SK-N-MC (cell line): ENCODE data around the gene AMBRA1.
A peak's percentile ranks its signal among the peaks of the same experiment; 100 is the strongest.

Experiments
- DNase-seq: peaks from one replicate; pipeline ENCODE4 v3.0.0-alpha.2; 2011; ENCODE audit warnings: low read depth, low spot score
- H3K27ac ChIP-seq: fragments of 200-600 bp; sonication (generic); 2 replicates; pipeline ENCODE4 v1.5.1; 2016; ENCODE audit warnings: mixed run types
- H3K36me3 ChIP-seq: fragments of 200-600 bp; sonication (generic); 2 replicates; pipeline ENCODE4 v1.6.1; 2017; ENCODE audit warnings: antibody characterized with exemption, low read length, mixed read lengths; ENCODE audit not compliant: insufficient read depth
- H3K4me3 ChIP-seq: fragments of 200-600 bp; sonication (generic); 2 replicates; pipeline ENCODE4 v1.5.1; 2016
- H3K9ac ChIP-seq: fragments of 200-600 bp; sonication (generic); 2 replicates; pipeline ENCODE4 v1.8.0; 2017; ENCODE audit warnings: mixed run types, mixed read lengths; ENCODE audit not compliant: insufficient read length
- H3K9me3 ChIP-seq: fragments of 200-600 bp; sonication (generic); 2 replicates; pipeline ENCODE4 v1.6.1; 2017; ENCODE audit warnings: low read depth, mild to moderate bottlenecking, antibody characterized with exemption, low read length, moderate library complexity, mixed read lengths
- EZH2 ChIP-seq: fragments of 200-600 bp; sonication (generic); IDR thresholded peaks from one replicate; pipeline ENCODE4 v1.6.1; 2017; ENCODE audit warnings: antibody characterized with exemption
- FOXP2 ChIP-seq: optimal IDR thresholded peaks from 2 replicates; pipeline ENCODE3; 2011; ENCODE audit warnings: mild to moderate bottlenecking, moderate library complexity; ENCODE audit not compliant: insufficient read depth; ENCODE audit errors: extremely low read length, control extremely low read depth
- POLR2AphosphoS5 ChIP-seq: IDR thresholded peaks from 2 replicates; pipeline ENCODE4 v1.6.1; 2012; ENCODE audit warnings: mild to moderate bottlenecking, low read depth, low read length, borderline replicate concordance

The AMBRA1 gene

DNA sequence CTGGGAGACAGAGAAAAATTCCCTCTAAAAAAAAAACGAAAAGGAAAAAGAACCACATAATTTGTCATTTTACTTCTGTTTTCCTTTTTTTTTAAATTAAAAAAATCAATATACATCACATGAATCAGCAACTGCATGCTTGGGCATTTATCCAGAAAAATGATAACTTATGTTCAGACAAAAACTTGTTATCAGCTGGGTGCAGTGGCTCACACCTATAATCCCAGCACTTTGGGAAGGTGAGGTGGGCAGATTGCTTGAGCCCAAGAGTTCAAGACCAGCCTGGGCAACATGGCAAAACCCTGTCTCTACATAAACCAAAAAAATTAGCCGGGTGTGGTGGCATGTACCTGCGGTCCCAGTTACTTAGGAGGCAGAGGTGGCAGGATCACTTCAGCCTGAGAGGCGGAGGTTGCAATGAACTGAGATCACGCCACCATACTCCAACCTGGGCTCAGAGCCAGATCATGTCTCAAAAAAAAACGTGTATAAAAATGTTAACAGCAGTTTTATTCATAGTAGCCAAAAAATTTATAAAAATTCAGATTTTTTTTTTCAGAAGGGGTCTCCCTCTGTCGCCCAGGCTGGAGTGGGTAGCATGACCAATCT lies 28.5 kb downstream of the AMBRA1 start:
- Histone ChIP-seq H3K27ac (no peak overlapping the region), H3K4me3 (no peak overlapping the region), H3K36me3 (no peaks in the 10 kb centered on the region), H3K9ac (no peak overlapping the region), H3K9me3 (no peaks in the 10 kb centered on the region)
- no peak for DNase-seq
- TF ChIP-seq FOXP2 (no peak), POLR2AphosphoS5 (no peak)

DNA sequence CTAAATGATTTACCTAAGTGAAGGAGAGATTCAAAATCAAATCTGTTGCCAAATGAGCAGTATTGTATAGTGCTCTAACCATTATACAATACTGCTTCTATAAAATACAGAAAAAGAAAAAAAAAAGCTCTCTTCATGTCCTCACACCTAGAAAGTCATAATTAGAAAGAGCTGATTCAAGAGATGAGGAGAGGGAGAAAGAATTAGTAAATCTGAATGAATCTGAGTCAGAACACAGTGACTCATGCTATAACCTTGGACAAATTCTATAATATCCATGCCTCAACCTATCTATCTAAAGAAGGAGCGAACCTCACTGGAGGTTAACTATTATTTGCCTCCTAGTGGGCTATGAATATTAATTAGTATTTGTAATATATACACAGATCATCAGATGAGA lies 29.4 kb downstream of the AMBRA1 start:
- no peak for TF ChIP-seq FOXP2
- no peak for TF ChIP-seq POLR2AphosphoS5
- TF ChIP-seq EZH2: no peak
- H3K36me3 ChIP-seq: no peaks in the 10 kb centered on the region
- no peak for DNase-seq
- no peak overlapping the region for H3K27ac ChIP-seq
- no peak overlapping the region for H3K4me3 ChIP-seq
- no peaks in the 10 kb centered on the region for H3K9me3 ChIP-seq
- H3K9ac ChIP-seq: no peak overlapping the region

DNA sequence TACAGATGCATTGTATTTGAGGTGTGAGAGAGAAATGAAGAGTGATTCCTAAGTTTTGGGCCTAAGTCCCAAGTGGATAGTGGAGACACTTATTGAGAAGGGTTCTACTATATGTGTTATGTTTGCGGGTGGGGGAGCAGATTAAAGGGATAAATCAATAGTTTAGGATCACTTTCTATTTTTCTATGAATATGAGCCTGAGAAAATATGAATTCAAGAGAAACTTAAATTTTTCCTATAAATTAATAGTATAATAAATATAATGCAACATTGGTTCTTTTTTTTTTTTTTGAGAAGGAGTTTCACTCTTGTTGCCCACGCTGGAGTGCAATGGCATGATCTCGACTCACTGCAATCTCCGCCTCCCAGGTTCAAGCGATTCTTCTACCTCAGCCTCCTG lies 31.3 kb downstream of the AMBRA1 start:
- no peak for TF ChIP-seq FOXP2
- no peak for TF ChIP-seq EZH2
- TF ChIP-seq POLR2AphosphoS5: no peak
- no peak overlapping the region for H3K4me3 ChIP-seq
- H3K27ac ChIP-seq: no peak overlapping the region
- H3K9ac ChIP-seq: no peak overlapping the region
- no peak for DNase-seq
- H3K36me3 ChIP-seq: no peaks in the 10 kb centered on the region
- no peaks in the 10 kb centered on the region for H3K9me3 ChIP-seq

DNA sequence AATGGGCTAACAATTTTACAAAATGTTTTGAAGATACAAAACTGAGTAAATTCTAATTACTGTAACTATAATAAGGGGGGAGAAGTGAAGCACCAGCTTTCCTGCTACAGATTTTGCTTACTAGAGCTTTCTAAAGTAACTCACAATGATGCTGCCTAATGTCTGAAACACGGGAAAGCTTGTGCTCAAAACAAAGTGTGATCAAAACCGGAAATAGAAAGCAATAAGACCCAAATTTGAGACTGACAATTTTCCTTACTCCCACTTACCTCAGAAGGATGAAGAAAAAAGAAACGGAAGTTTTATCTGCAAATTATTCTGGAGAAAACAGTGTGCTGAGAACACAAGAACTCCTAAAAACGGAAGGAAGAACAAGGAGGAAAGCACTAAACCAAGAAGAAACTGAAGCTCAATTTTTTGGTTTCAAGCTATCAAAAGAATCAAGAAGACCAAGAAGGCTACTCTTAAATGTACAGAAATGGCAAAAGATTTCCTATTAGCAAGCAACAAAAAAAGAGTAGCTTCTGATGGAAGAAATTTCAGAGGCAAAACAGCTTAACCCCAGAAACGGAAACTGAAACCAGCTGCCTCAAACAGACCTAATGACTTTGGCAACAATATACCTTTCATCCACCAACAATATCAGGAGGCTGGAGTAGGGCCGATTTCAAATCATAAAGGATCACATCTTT lies 33.4 kb downstream of the AMBRA1 start:
- peak overlapping the region; percentile 32 for H3K9ac ChIP-seq
- no peaks in the 10 kb centered on the region for H3K36me3 ChIP-seq
- no peak for TF ChIP-seq FOXP2
- TF ChIP-seq POLR2AphosphoS5: no peak
- TF ChIP-seq EZH2: no peak
- peak overlapping the region; percentile 58 for H3K4me3 ChIP-seq
- H3K9me3 ChIP-seq: no peaks in the 10 kb centered on the region
- no peak for DNase-seq
- H3K27ac ChIP-seq: peak overlapping the region; percentile 68

DNA sequence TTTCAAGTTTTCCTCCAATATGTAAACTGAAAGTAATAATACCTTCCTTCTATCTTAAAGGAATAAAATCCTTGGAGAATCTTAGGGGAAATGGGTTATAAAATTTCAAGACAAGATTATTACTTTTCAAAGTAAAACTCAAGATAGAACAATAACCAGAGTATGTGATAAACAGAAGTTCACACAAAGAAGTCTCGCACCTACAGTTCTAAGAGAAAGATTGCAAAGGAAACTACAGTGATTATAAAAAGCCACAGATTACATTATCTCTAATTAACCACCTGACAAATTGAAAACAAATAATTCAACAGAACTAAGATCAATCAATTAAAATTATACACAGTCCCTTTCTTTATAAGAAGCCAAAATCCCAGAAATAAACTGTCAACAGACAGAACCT lies 34.0 kb downstream of the AMBRA1 start:
- H3K9me3 ChIP-seq: no peaks in the 10 kb centered on the region
- TF ChIP-seq POLR2AphosphoS5: no peak
- TF ChIP-seq EZH2: no peak
- TF ChIP-seq FOXP2: no peak
- peak overlapping the region; percentile 32 for H3K9ac ChIP-seq
- H3K36me3 ChIP-seq: no peaks in the 10 kb centered on the region
- peak overlapping the region; percentile 58 for H3K4me3 ChIP-seq
- 0 out of 2 replicates have a peak overlapping the region, but pooled peaks have one; percentile 68 for H3K27ac ChIP-seq
- DNase-seq: no peak

DNA sequence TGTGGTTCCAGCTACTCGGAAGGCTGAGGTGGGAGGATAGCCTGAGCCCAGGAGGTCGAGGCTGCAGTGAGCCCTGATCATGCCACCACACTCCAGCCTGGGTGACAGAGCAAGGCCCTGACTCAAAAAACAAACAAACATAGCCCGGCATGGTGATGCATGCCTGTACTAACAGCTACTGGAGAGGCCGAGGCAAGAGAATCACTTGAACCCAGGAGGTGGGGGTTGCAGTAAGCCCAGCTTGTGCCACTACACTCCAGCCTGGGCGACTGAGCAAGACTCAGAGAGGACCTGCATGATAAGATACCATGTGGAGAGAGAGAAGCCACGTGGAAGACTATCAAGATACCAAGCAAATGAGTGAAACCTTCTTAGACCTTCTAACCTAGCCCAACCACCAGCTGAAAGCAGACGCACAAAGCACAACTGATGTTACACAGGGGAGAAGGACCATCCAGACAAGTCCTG lies 36.1 kb downstream of the AMBRA1 start:
- DNase-seq: no peak
- Histone ChIP-seq H3K9ac (no peak overlapping the region), H3K9me3 (no peaks in the 10 kb centered on the region), H3K4me3 (no peak overlapping the region), H3K36me3 (no peaks in the 10 kb centered on the region), H3K27ac (no peak overlapping the region)
- TF ChIP-seq EZH2 (no peak), POLR2AphosphoS5 (no peak), FOXP2 (no peak)

DNA sequence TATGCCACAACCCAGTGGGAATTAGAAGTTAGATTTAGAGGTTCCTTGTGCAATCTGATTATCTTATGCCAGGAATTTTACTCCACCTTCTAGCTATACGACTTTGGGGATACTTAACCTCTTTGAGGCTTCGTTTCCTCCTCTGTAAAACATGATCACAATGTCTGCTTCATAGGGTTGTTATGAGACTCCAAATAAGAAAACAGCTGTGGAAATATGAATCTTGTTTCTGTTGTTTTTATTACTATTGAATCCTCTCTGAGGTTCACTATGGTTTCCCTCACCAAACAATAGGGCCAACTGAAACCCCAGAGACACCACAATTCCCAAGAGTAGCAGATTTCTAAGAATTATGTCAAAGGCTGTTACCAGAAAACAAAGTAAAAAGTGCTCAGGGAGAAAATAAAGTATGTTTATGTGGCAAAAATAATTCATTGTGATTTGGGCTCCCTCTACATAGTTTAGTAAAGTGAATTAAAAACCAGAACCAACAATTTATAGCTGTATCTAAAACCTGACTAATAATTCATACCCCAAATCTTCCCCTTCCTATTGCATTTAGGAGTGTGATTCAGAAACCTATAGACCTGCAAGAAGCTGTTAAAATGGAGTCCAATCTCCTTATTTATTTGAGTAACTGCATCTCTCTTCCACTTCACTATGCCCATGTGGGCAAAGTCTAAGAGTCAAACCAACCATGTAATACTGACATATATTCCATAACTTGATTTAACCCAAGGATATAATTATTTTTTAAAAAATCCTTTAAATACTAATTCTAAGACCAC lies 38.4 kb downstream of the AMBRA1 start:
- 0 out of 2 replicates have a peak overlapping the region, but pooled peaks have one; percentile 2 for H3K27ac ChIP-seq
- H3K9ac ChIP-seq: no peak overlapping the region
- no peak overlapping the region for H3K4me3 ChIP-seq
- no peaks in the 10 kb centered on the region for H3K36me3 ChIP-seq
- DNase-seq: no peak
- H3K9me3 ChIP-seq: no peaks in the 10 kb centered on the region
- no peak for TF ChIP-seq EZH2
- no peak for TF ChIP-seq POLR2AphosphoS5
- TF ChIP-seq FOXP2: no peak
